SU-DHL-6 (cell line): ENCODE results near the gene CNTF.

Experiments used
- H2AFZ ChIP-seq: fragments of 200-600 bp; sonication (generic); 2 replicates; pipeline ENCODE4 v1.6.1; 2014; ENCODE audit warnings: low read depth, mild to moderate bottlenecking, moderate library complexity, mixed read lengths, antibody characterized with exemption, low read length; ENCODE audit not compliant: severe bottlenecking
- H3F3A ChIP-seq: fragments of 200-600 bp; shearing (Covaris generic); 2 replicates; pipeline ENCODE4 v1.6.0; 2016; ENCODE audit warnings: antibody characterized with exemption, mild to moderate bottlenecking; ENCODE audit not compliant: insufficient read depth
- H3K27ac ChIP-seq: fragments of 200-600 bp; sonication (generic); 2 replicates; pipeline ENCODE4 v1.5.1; 2016; ENCODE audit warnings: low read depth, mild to moderate bottlenecking, low read length, moderate library complexity, mixed read lengths
- H3K27me3 ChIP-seq: fragments of 200-600 bp; sonication (generic), shearing (Covaris generic); 2 replicates; pipeline ENCODE4 v1.6.0; 2014; ENCODE audit warnings: mild to moderate bottlenecking, low read length
- H3K36me3 ChIP-seq: fragments of 200-600 bp; sonication (generic); 2 replicates; pipeline ENCODE4 v1.6.1; 2014; ENCODE audit warnings: mild to moderate bottlenecking, low read length, mixed read lengths
- H3K4me2 ChIP-seq: fragments of 300-600, 200-600 bp; shearing (Covaris generic), sonication (generic); 2 replicates; pipeline ENCODE4 v1.6.0; 2014; ENCODE audit warnings: low read length, low read depth, mild to moderate bottlenecking; ENCODE audit not compliant: poor library complexity, severe bottlenecking
- H3K4me3 ChIP-seq: fragments of 200-600 bp; sonication (generic); 2 replicates; pipeline ENCODE4 v1.5.1; 2014; ENCODE audit warnings: antibody characterized with exemption, low read length, mild to moderate bottlenecking, mixed read lengths; ENCODE audit not compliant: insufficient read depth, poor library complexity, severe bottlenecking
- H3K79me2 ChIP-seq: fragments of 200-600 bp; sonication (generic); 2 replicates; pipeline ENCODE4 v1.6.1; 2014; ENCODE audit warnings: mild to moderate bottlenecking, low read length, moderate library complexity; ENCODE audit not compliant: insufficient read depth
- H3K9ac ChIP-seq: fragments of 200-600 bp; sonication (generic); 2 replicates; pipeline ENCODE4 v1.7.0; 2014; ENCODE audit warnings: mild to moderate bottlenecking, low read length
- H3K9me2 ChIP-seq: fragments of 200-600 bp; sonication (generic); replicated peaks from 2 replicates; pipeline ENCODE4 v1.6.1; 2014; ENCODE audit warnings: low read length; ENCODE audit not compliant: insufficient read depth
- H3K9me3 ChIP-seq: fragments of 200-600 bp; sonication (generic); 2 replicates; pipeline ENCODE4 v1.6.1; 2014; ENCODE audit warnings: low read length, mixed read lengths; ENCODE audit not compliant: insufficient read depth
- H4K20me1 ChIP-seq: fragments of 200-600 bp; sonication (generic); 2 replicates; pipeline ENCODE4 v1.6.1; 2014; ENCODE audit warnings: low read depth, mild to moderate bottlenecking, antibody characterized with exemption, low read length, moderate library complexity, mixed read lengths
- CTCF ChIP-seq: fragments of 200-600 bp; sonication (generic); IDR thresholded peaks from one replicate; pipeline ENCODE4 v1.5.1; 2017; ENCODE audit warnings: antibody characterized with exemption, mild to moderate bottlenecking, low read length, moderate library complexity; ENCODE audit not compliant: insufficient read depth, poor library complexity, severe bottlenecking
- EZH2phosphoT487 ChIP-seq: fragments of 200-600 bp; sonication (generic), shearing (Covaris generic); conservative IDR thresholded peaks from 2 replicates; pipeline ENCODE4 v1.6.1; 2018; ENCODE audit warnings: mild to moderate bottlenecking, antibody characterized with exemption, low read length, moderate library complexity, mixed read lengths

CNTF gene

GRCh38 chr11:58631378-58631777 is 8.9 kb downstream of the CNTF start:
- no peak overlapping the region for H3K4me3 ChIP-seq
- H3K36me3 ChIP-seq = no peaks in the 10 kb centered on the region
- TF ChIP-seq EZH2phosphoT487 (no peak), CTCF (no peak)
- H3K9me3 ChIP-seq = no peaks in the 10 kb centered on the region
- H3K4me2 ChIP-seq = no peak overlapping the region
- H3K9me2 ChIP-seq = no peaks in the 10 kb centered on the region
- H3K79me2 ChIP-seq = no peaks in the 10 kb centered on the region
- H3F3A ChIP-seq = peaks cover 15% of the 10 kb centered on the region; the same call in 1 of the 2 replicates
- H4K20me1 ChIP-seq = no peaks in the 10 kb centered on the region
- no peak overlapping the region for H3K27ac ChIP-seq
- H3K27me3 ChIP-seq = no peaks in the 10 kb centered on the region
- H3K9ac ChIP-seq = no peak overlapping the region
- H2AFZ ChIP-seq = no peak overlapping the region

GRCh38 chr11:58632510-58632909 is 10.0 kb downstream of the CNTF start:
- Histone ChIP-seq H3K4me2 (no peak overlapping the region), H4K20me1 (no peaks in the 10 kb centered on the region), H3F3A (peaks cover 11% of the 10 kb centered on the region; the same call in 1 of the 2 replicates), H3K27ac (no peak overlapping the region), H3K36me3 (no peaks in the 10 kb centered on the region), H3K9me2 (no peaks in the 10 kb centered on the region), H3K27me3 (no peaks in the 10 kb centered on the region), H3K9me3 (no peaks in the 10 kb centered on the region), H3K9ac (no peak overlapping the region), H3K79me2 (no peaks in the 10 kb centered on the region), H3K4me3 (no peak overlapping the region), H2AFZ (no peak overlapping the region)
- TF ChIP-seq EZH2phosphoT487 (no peak), CTCF (no peak)

GRCh38 chr11:58636587-58636986 is 14.1 kb downstream of the CNTF start:
- H3K79me2 ChIP-seq = no peaks in the 10 kb centered on the region
- no peaks in the 10 kb centered on the region for H3K9me3 ChIP-seq
- H2AFZ ChIP-seq = no peak overlapping the region
- no peak overlapping the region for H3K9ac ChIP-seq
- no peak overlapping the region for H3K4me3 ChIP-seq
- H3F3A ChIP-seq = no peaks in the 10 kb centered on the region
- TF ChIP-seq CTCF (no peak), EZH2phosphoT487 (no peak)
- H3K4me2 ChIP-seq = no peak overlapping the region
- no peaks in the 10 kb centered on the region for H3K9me2 ChIP-seq
- no peak overlapping the region for H3K27ac ChIP-seq
- no peaks in the 10 kb centered on the region for H4K20me1 ChIP-seq
- H3K36me3 ChIP-seq = no peaks in the 10 kb centered on the region
- no peaks in the 10 kb centered on the region for H3K27me3 ChIP-seq

- no peak for TF ChIP-seq CTCF
- H3K4me2 ChIP-seq = no peak overlapping the region
- H3K27ac ChIP-seq = no peak overlapping the region
- H4K20me1 ChIP-seq = no peaks in the 10 kb centered on the region
- no peaks in the 10 kb centered on the region for H3K36me3 ChIP-seq
- H3F3A ChIP-seq = no peaks in the 10 kb centered on the region
- no peak overlapping the region for H3K9ac ChIP-seq
- no peaks in the 10 kb centered on the region for H3K27me3 ChIP-seq
- no peak overlapping the region for H2AFZ ChIP-seq
- no peak overlapping the region for H3K4me3 ChIP-seq
- no peaks in the 10 kb centered on the region for H3K9me3 ChIP-seq
- no peaks in the 10 kb centered on the region for H3K9me2 ChIP-seq
- H3K79me2 ChIP-seq = no peaks in the 10 kb centered on the region
These were observed 14.9 kb downstream of the CNTF start for GRCh38 chr11:58637371-58637770.
